Fibroblast of the aortic adventitia (primary cell): ENCODE data around the gene AP1B1. TPM values are rescaled to one million over a fixed set of nuclear protein-coding genes. Genes with fewer than 3 reads are reported as not detected.
"Not testable (repeated sequence)": the region's sequence is repeated elsewhere in the genome, so short reads cannot be mapped to it uniquely, and the experiment has no call there.

Experiments
- DNase-seq: peaks from one replicate; pipeline ENCODE4 v3.0.0-alpha.2; 2010; ENCODE audit warnings: low read depth
- H3K4me3 ChIP-seq: 2 replicates; pipeline ENCODE4 v1.5.1; 2011; ENCODE audit warnings: low read depth, mild to moderate bottlenecking, control low read depth, low read length, moderate library complexity
- total RNA-seq: library from RNA; depleted of rRNA; stranded (reverse); fragments of >200 nt; gene quantifications from 2 replicates; pipeline ENCODE4 v1.2.3, GENCODE V29; 2012; ENCODE audit warnings: low replicate concordance
- TF ChIP-seq, protein P1 (sequence below): IDR thresholded peaks from 2 replicates; pipeline ENCODE4 v1.5.1; 2011; ENCODE audit warnings: mild to moderate bottlenecking, low read length, control low read depth, inconsistent platforms; ENCODE audit not compliant: insufficient read depth

Gene AP1B1
- total RNA-seq, 1 donor: 46.3 TPM

- no peak overlapping the region for H3K4me3 ChIP-seq
- no peak for DNase-seq
- TF ChIP-seq, protein P1, sequence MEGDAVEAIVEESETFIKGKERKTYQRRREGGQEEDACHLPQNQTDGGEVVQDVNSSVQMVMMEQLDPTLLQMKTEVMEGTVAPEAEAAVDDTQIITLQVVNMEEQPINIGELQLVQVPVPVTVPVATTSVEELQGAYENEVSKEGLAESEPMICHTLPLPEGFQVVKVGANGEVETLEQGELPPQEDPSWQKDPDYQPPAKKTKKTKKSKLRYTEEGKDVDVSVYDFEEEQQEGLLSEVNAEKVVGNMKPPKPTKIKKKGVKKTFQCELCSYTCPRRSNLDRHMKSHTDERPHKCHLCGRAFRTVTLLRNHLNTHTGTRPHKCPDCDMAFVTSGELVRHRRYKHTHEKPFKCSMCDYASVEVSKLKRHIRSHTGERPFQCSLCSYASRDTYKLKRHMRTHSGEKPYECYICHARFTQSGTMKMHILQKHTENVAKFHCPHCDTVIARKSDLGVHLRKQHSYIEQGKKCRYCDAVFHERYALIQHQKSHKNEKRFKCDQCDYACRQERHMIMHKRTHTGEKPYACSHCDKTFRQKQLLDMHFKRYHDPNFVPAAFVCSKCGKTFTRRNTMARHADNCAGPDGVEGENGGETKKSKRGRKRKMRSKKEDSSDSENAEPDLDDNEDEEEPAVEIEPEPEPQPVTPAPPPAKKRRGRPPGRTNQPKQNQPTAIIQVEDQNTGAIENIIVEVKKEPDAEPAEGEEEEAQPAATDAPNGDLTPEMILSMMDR: no peak
Observed at GRCh38 chr22:29426476-29426875, 38.1 kb upstream of the AP1B1 start.

GRCh38 chr22:29418704-29419103 lies 30.3 kb upstream of the AP1B1 start:
- DNase-seq, H3K4me3 ChIP-seq: not testable (repeated sequence)

GRCh38 chr22:29414951-29415591 lies 26.7 kb upstream of the AP1B1 start:
- peak overlapping the region; percentile 57 for H3K4me3 ChIP-seq
- DNase-seq: peak; percentile 48

DNA sequence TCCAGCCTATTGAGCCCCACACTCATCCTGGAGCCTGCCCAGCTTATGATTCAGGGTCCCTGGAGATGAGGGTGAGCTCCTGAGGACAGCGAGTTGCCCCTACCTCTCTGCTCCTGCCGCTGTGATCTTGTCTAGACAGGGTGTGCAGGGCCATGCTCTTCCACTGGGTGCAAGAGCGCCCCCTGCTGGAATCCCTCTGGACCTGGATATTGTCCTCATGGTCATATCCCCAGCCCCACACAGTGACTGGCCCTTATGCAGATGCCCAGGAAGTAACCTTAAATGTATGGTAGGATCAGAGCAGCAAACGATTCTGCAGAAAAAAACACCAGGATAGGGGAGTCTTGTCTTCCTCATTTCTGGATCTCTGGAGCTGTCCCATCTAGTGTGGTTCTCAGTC lies 24.4 kb upstream of the AP1B1 start:
- DNase-seq, H3K4me3 ChIP-seq: not testable (repeated sequence)
- TF ChIP-seq, protein P1: peak; percentile 33

DNA sequence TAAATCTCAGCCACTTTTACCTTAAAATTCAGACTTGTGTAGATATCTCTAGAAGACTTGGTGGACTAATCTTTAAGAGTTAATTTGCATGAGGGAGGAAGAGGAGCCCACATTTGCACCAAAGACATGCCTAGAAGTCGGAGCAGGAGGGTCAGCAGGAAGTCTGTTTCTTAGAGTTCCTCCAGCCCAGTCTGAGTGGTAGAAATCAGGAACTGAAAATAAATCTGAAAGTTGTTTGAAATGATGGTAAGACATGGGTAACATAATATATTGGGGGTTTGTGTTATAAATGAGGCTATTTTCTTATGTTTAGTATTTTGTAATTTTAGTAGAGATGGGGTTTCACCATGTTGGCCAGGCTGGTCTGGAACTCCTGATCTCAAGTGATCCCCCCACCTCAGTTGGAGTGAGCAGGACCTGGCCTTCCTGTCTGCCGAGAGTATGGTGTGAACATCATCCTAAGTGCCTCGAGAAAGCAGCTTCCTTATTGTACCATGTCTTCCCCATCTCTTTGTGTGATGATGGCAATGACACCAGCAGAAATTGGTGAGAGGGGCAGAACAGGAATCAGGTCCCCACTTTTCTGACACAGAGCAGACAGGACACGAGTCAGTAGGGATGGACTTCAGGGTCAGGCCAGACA lies 23.3 kb upstream of the AP1B1 start:
- not testable (repeated sequence) for DNase-seq, H3K4me3 ChIP-seq

DNA sequence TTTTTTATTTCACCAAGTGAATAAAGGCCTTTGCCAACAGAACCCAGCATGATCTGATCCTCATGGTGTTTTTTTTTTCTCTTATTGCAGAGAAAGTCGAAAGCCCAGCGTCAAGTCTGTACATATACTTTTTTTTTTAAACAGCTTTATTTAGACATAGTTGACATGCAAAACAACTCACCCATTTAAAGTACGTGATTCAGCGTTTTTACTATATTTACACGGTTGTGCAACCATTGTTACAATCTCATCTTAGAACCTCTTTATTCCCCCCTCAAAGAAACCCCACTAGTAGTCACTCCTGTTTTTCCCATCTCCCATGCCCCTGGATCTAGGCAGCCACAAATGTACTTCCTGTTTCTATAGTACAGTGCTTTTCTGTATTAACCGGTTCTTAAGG lies 20.6 kb upstream of the AP1B1 start:
- no peak for DNase-seq
- TF ChIP-seq, protein P1: no peak

GRCh38 chr22:29401538-29401937 lies 13.2 kb upstream of the AP1B1 start:
- not testable (repeated sequence) for H3K4me3 ChIP-seq, DNase-seq

More for the DNA sequence above, 20.6 kb upstream of the AP1B1 start:
- no peak overlapping the region for H3K4me3 ChIP-seq

DNA sequence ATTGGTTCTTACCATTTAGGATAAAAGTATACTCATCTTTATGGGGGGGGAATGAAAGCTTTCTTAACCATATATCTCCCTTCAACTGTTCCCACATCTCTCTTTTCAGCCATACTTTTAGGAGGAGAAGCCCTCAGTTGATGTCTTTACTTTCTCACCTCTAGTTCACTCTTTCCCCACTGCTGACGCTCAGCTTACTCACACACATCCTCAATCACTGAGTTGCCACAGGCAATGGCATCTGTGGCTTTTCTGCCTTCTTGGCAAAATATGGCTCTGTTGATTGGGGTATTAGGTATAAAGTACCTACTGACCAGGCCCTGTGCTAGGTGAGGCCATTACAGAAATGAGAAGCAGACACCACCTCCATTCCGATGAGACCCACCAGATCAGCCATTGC lies 12.2 kb upstream of the AP1B1 start:
- H3K4me3 ChIP-seq: no peak overlapping the region
- TF ChIP-seq, protein P1: no peak
- no peak for DNase-seq

- DNase-seq: no peak
- no peak overlapping the region for H3K4me3 ChIP-seq
- TF ChIP-seq, protein P1: no peak
Observed at GRCh38 chr22:29397791-29398190, 9.4 kb upstream of the AP1B1 start.
